K562 (cell line): ENCODE results near the gene RGS12. TPM values are rescaled to one million over a fixed set of nuclear protein-coding genes. Genes with fewer than 3 reads are reported as not detected.

Source experiments
- ATAC-seq: fragments of 200-7000 bp; cut with Tn5 transposase; 3 replicates; pipeline ENCODE4 v1.9.1; 2020; ENCODE audit warnings: moderate library complexity
- BruUV-seq: library from RNA; stranded (reverse); fragments of 400-500 nt; replicated peaks from 2 replicates; lab custom pipeline; 2021; lab: Mats Ljungman, UMichigan
- CTCF ChIA-PET: fragments of 300-600 bp; formaldehyde crosslinking; extraction: SDS; loops from one replicate; lab custom pipeline; 2021; ENCODE audit warnings: low intra/inter-chr PET ratio; lab: Yijun Ruan, JAX
- POLR2A ChIA-PET: fragments of 300-600, 350-650 bp; sonication (Branson Sonifier 250); formaldehyde crosslinking; extraction: SDS; loops from one replicate; lab custom pipeline; 2021; ENCODE audit warnings: antibody characterized with exemption, inconsistent platforms; lab: Yijun Ruan, JAX
- DNase-seq, 4 experiments: peaks; one replicate each; pipeline versions ENCODE4 v3.0.0 to v3.0.0-alpha.2; 2011 to 2018; ENCODE audit warnings: low spot score in 3 of 4, mixed read lengths in 3 of 4; ENCODE audit errors: extremely low read depth in 1 of 4
- FAIRE-seq: peaks from 2 replicates; lab custom pipeline; 2011; peaks lifted over from hg19 to GRCh38; lab: Jason Lieb, UNC
- H2AFZ ChIP-seq: 2 replicates; pipeline ENCODE4 v1.6.0; 2011; ENCODE audit warnings: low read depth, low read length, control low read depth, inconsistent platforms
- H3K27ac ChIP-seq: fragments of 200-600 bp; 3 replicates; pipeline ENCODE4 v1.8.0; 2011; ENCODE audit warnings: low read depth, mild to moderate bottlenecking, control low read depth, inconsistent platforms, low read length, moderate library complexity, mixed read lengths; ENCODE audit errors: extremely low read depth
- H3K27me3 ChIP-seq, 2 experiments: fragments of 300-600 bp in 1 of 2; 2 replicates in 1 of 2; 3 replicates in 1 of 2; pipeline versions ENCODE4 v1.6.0 to v1.8.0; 2011; ENCODE audit warnings: inconsistent platforms in 2 of 2, low read length in 2 of 2, mild to moderate bottlenecking in 1 of 2, mixed read lengths in 1 of 2, moderate library complexity in 1 of 2; ENCODE audit not compliant: control insufficient read depth in 2 of 2, insufficient read depth in 2 of 2
- H3K36me3 ChIP-seq: fragments of 300-600 bp; 3 replicates; pipeline ENCODE4 v1.8.0; 2011; ENCODE audit warnings: mild to moderate bottlenecking, low read length, inconsistent platforms; ENCODE audit not compliant: control insufficient read depth, insufficient read depth
- H3K4me1 ChIP-seq, 2 experiments: fragments of 200-600 bp in 1 of 2; replicated peaks in 1 of 2; 2 replicates in 1 of 2; 3 replicates in 1 of 2; pipeline versions ENCODE4 v1.5.1 to v1.8.0; 2011; ENCODE audit warnings: inconsistent platforms in 2 of 2, low read length in 2 of 2, mild to moderate bottlenecking in 1 of 2, mixed read lengths in 1 of 2, moderate library complexity in 1 of 2; ENCODE audit not compliant: control insufficient read depth in 2 of 2, insufficient read depth in 2 of 2
- H3K4me2 ChIP-seq: 2 replicates; pipeline ENCODE4 v1.6.1; 2011; ENCODE audit warnings: low read length, control low read depth, inconsistent platforms, mixed read lengths; ENCODE audit not compliant: insufficient read depth
- H3K4me3 ChIP-seq: fragments of 200-600 bp; sonication (generic), shearing (Covaris generic); 2 replicates; pipeline ENCODE4 v1.5.1; 2016; ENCODE audit warnings: control low read depth, inconsistent platforms
- H3K79me2 ChIP-seq: fragments of 200-600 bp; 3 replicates; pipeline ENCODE4 v1.8.0; 2011; ENCODE audit warnings: low read length, inconsistent platforms; ENCODE audit not compliant: control insufficient read depth, insufficient read depth
- H3K9ac ChIP-seq, 2 experiments: 2 replicates each; pipeline versions ENCODE4 v1.6.0 to v1.6.1; 2011; ENCODE audit warnings: low read depth in 2 of 2, low read length in 2 of 2, control low read depth in 1 of 2, inconsistent platforms in 1 of 2, mild to moderate bottlenecking in 1 of 2, mixed read lengths in 1 of 2; ENCODE audit not compliant: insufficient read depth in 1 of 2
- H3K9me1 ChIP-seq: one replicate; pipeline ENCODE4 v1.6.0; 2011; ENCODE audit warnings: inconsistent platforms, mild to moderate bottlenecking, low read length, moderate library complexity; ENCODE audit not compliant: control insufficient read depth, insufficient read depth
- H3K9me3 ChIP-seq: replicated peaks from 2 replicates; pipeline ENCODE4 v1.5.1; 2011; ENCODE audit warnings: low read depth, low read length, inconsistent platforms; ENCODE audit not compliant: control insufficient read depth, insufficient read depth
- H4K20me1 ChIP-seq: replicated peaks from 2 replicates; pipeline ENCODE4 v1.6.1; 2011; ENCODE audit warnings: low read length, inconsistent platforms, mixed read lengths; ENCODE audit not compliant: control insufficient read depth, insufficient read depth
- CREM ChIP-seq: IDR thresholded peaks from 2 replicates; pipeline ENCODE4 v1.6.1; 2014; ENCODE audit warnings: antibody characterized with exemption, low read depth
- CTBP1 ChIP-seq: fragments of 450-650 bp; IDR thresholded peaks from 2 replicates; pipeline ENCODE4 v1.6.1; 2016; ENCODE audit warnings: borderline replicate concordance
- EGR1 ChIP-seq: fragments of 450-650 bp; conservative IDR thresholded peaks from 2 replicates; pipeline ENCODE4 v1.6.1; 2017; ENCODE audit warnings: mild to moderate bottlenecking
- EHMT2 ChIP-seq: fragments of 450-650 bp; IDR thresholded peaks from 2 replicates; pipeline ENCODE4 v1.6.1; 2018; ENCODE audit warnings: antibody characterized with exemption
- HNRNPK ChIP-seq: fragments of 200-400 bp; formaldehyde crosslinking; IDR thresholded peaks from one replicate; pipeline ENCODE4 v1.6.1; 2018; ENCODE audit warnings: mild to moderate bottlenecking, low read depth, low read length; ENCODE audit not compliant: poor library complexity, severe bottlenecking
- L3MBTL2 ChIP-seq: fragments of 450-650 bp; IDR thresholded peaks from 2 replicates; pipeline ENCODE4 v1.6.1; 2016; ENCODE audit warnings: mild to moderate bottlenecking, moderate library complexity
- MED1 ChIP-seq: sonication (generic); formaldehyde crosslinking; IDR thresholded peaks from 2 replicates; pipeline ENCODE4 v1.8.1; 2023; ENCODE audit warnings: missing genetic modification reagents, borderline replicate concordance
- PCBP1 ChIP-seq: fragments of 200-400 bp; formaldehyde crosslinking; IDR thresholded peaks from 2 replicates; pipeline ENCODE4 v1.6.1; 2018; ENCODE audit warnings: mild to moderate bottlenecking, low read depth, low read length; ENCODE audit not compliant: poor library complexity, severe bottlenecking
- PYGO2 ChIP-seq: fragments of 450-650 bp; IDR thresholded peaks from 2 replicates; pipeline ENCODE4 v1.6.1; 2016; ENCODE audit warnings: mild to moderate bottlenecking, missing genetic modification characterization, moderate library complexity, missing compliant biosample characterization
- TAF7 ChIP-seq: fragments of 450-650 bp; IDR thresholded peaks from 2 replicates; pipeline ENCODE4 v1.6.1; 2016; ENCODE audit warnings: missing genetic modification characterization, missing compliant biosample characterization
- TCF3 ChIP-seq: sonication (generic); formaldehyde crosslinking; IDR thresholded peaks from 2 replicates; pipeline ENCODE4 v1.4.0; 2020; ENCODE audit warnings: mild to moderate bottlenecking, missing genetic modification reagents
- TEAD4 ChIP-seq, 2 experiments: sonication (generic) in 1 of 2; formaldehyde crosslinking in 1 of 2; IDR thresholded peaks; 2 replicates each; pipeline versions ENCODE4 v1.6.1 to v1.8.0; 2012 to 2022; ENCODE audit warnings: borderline replicate concordance in 1 of 2, inconsistent platforms in 1 of 2, low read length in 1 of 2, mild to moderate bottlenecking in 1 of 2, missing genetic modification reagents in 1 of 2
- ZC3H11A ChIP-seq: IDR thresholded peaks from 2 replicates; pipeline ENCODE4 v1.6.1; 2012; ENCODE audit warnings: low read depth, low read length, improper control_type of control experiment
- WGBS: fragments of 100-300 bp; shearing (Covaris generic); methylation state at CpG from one replicate; pipeline ENCODE4 v1.1.6; 2016; ENCODE audit warnings: low coverage, mixed read lengths; ENCODE audit not compliant: insufficient coverage; ENCODE audit errors: missing lambda C conversion rate; 5-methylcytosine and 5-hydroxymethylcytosine counted together
- in situ Hi-C: fragments of 300-500 bp; cut with MboI; formaldehyde crosslinking; loops from 4 replicates; pipeline ENCODE4 v1.15.0; 2018; ENCODE audit warnings: inconsistent platforms, mixed read lengths
- intact Hi-C: fragments of 100-400 bp; cut with micrococcal nuclease; formaldehyde crosslinking; loops from 2 replicates; pipeline ENCODE4 v1.14.2; 2022
- polyA plus RNA-seq, 8 experiments: library from polyadenylated mRNA; depleted of rRNA in 4 of 8; stranded (reverse) in 5 of 8; unstranded in 3 of 8; fragments of >200 nt; fragmentation: Nextera tagmentation in 2 of 8; fragmentation: Illumina TruSeq in 1 of 8; extraction: Ambion mirVana in 2 of 8; extraction: Trizol in 1 of 8; gene quantifications; 2 replicates each; pipeline versions ENCODE4 v1.2.1 to v1.2.3, GENCODE V29; 2011 to 2014; ENCODE audit warnings: inconsistent platforms in 1 of 8, missing spikeins in 1 of 8
- total RNA-seq, 7 experiments: library from RNA; depleted of rRNA in 6 of 7; stranded (reverse); fragments of >200 nt in 6 of 7; fragmentation: Illumina TruSeq in 2 of 7; extraction: Trizol in 2 of 7; gene quantifications; 2 replicates each; pipeline versions ENCODE4 v1.2.1 to v1.2.3, GENCODE V29; 2011 to 2021; ENCODE audit warnings: low replicate concordance in 1 of 7
- TF ChIP-seq, protein P1 (sequence below): sonication (generic); formaldehyde crosslinking; IDR thresholded peaks from 2 replicates; pipeline ENCODE4 v1.5.0; 2020; ENCODE audit warnings: missing genetic modification reagents

The RGS12 gene
- total and polyA plus RNA-seq, 9 of the 15 experiments (the other 6 are each of a cell fraction or from before 2014, with no cell fraction given), result 0.30 to 8.8 (median 5.5) TPM

DNA sequence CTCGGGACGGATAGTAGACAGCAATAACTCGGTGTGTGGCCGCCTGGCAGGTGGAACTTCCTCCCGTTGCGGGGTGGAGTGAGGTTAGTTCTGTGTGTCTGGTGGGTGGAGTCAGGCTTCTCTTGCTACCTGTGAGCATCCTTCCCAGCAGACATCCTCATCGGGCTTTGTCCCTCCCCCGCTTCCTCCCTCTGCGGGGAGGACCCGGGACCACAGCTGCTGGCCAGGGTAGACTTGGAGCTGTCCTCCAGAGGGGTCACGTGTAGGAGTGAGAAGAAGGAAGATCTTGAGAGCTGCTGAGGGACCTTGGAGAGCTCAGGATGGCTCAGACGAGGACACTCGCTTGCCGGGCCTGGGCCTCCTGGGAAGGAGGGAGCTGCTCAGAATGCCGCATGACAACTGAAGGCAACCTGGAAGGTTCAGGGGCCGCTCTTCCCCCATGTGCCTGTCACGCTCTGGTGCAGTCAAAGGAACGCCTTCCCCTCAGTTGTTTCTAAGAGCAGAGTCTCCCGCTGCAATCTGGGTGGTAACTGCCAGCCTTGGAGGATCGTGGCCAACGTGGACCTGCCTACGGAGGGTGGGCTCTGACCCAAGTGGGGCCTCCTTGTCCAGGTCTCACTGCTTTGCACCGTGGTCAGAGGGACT is 49.6 kb upstream of the RGS12 start (continued):
- TF ChIP-seq EGR1 (no peak), L3MBTL2 (no peak), CTBP1 (peak; percentile 63; the same call in 1 of the 2 replicates)
- TF ChIP-seq, protein P1, sequence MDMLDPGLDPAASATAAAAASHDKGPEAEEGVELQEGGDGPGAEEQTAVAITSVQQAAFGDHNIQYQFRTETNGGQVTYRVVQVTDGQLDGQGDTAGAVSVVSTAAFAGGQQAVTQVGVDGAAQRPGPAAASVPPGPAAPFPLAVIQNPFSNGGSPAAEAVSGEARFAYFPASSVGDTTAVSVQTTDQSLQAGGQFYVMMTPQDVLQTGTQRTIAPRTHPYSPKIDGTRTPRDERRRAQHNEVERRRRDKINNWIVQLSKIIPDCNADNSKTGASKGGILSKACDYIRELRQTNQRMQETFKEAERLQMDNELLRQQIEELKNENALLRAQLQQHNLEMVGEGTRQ (CRISPR knock-in tag), result peak; percentile 44

DNA sequence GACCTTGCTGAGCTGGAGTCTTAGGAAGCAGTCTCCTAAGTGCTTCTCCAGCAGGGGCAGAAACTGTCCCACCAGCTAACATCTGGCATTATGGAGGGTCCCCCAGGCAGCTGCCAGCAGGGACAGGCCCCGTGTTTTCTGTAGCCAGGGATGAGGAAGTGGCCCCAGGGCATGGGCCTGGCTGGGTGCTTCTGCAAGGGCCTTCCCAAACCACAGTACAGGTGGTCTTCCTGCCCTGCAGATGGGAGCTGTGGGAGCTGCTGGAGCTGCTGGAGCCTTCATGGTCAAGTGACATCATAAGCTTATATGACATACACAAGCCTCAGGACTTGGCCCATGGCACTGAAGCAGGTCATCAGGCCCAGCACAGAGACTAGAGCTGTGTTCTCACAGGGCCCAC is 48.8 kb upstream of the RGS12 start:
- POLR2A ChIA-PET, result interaction anchor here (0.6 to 1.5 kb wide), 4 partner anchors 15 to 198 kb away, joined by 3 to 5 read pairs (median 4); partner anchors contain the start of gene HGFAC
- 20% methylated on average over 1 of the region's 1 CpG for WGBS
- CTCF ChIA-PET, result no interaction called here
- TF ChIP-seq HNRNPK (no peak), MED1 (CRISPR knock-in tag) (no peak), TAF7 (tag) (no peak), EHMT2 (no peak), ZC3H11A (no peak), PCBP1 (no peak), TEAD4 (IDR thresholded peaks at IDR 0.05; ENCODE audit: low read length) (no peak), TEAD4 (CRISPR knock-in tag; IDR thresholded peaks at IDR 0.05; ENCODE audit: borderline replicate concordance) (no peak), CREM (no peak), PYGO2 (tag) (no peak), TCF3 (no peak)
- peaks cover 0 to 5% of the 10 kb centered on the region in 2 experiments; a peak in 1 of 5 replicates for H3K27me3 ChIP-seq
- no peaks in the 10 kb centered on the region for H3K9me1 ChIP-seq
- DNase-seq (no peak), FAIRE-seq (no peak), ATAC-seq (no peak)
- H3K36me3 ChIP-seq, result peaks cover 5% of the 10 kb centered on the region; the same call in 1 of the 3 replicates
- H3K4me2 ChIP-seq, result no peak overlapping the region
- H3K79me2 ChIP-seq, result no peaks in the 10 kb centered on the region
- H4K20me1 ChIP-seq, result peaks cover 4% of the 10 kb centered on the region
- no peaks in the 10 kb centered on the region for H3K9me3 ChIP-seq
- H3K4me1 ChIP-seq, result peaks cover 22 to 71% of the 10 kb centered on the region in 2 experiments; a peak in 4 of 5 replicates
- BruUV-seq, result no TSS peak
- no peak overlapping the region for H2AFZ ChIP-seq
- no peak overlapping the region for H3K27ac ChIP-seq
- no peak overlapping the region for H3K4me3 ChIP-seq
- in situ Hi-C loops, result no loop called here
- H3K9ac ChIP-seq, result peak overlapping the region in 1 of 2 experiments; percentile 13; a peak in 1 of 4 replicates
- intact Hi-C loops, result loop anchor here (5.0 kb wide), 1 partner anchor 198 kb away; the partner anchor contains the start of gene HGFAC
